GM18951 (cell line): ENCODE measurements around the gene C19orf12.

Experiments
- POLR2A ChIP-seq: IDR thresholded peaks from 4 replicates; pipeline ENCODE4 v1.6.1; 2011; ENCODE audit warnings: mild to moderate bottlenecking; ENCODE audit not compliant: insufficient read length, insufficient read depth; ENCODE audit errors: extremely low read depth
- in situ Hi-C: fragments of 300-500 bp; cut with MboI; formaldehyde crosslinking; loops from one replicate; pipeline ENCODE4 v1.12.0; 2022; ENCODE audit warnings: low sequenced_read_pairs, mixed read lengths, inconsistent platforms; ENCODE audit not compliant: unreplicated experiment

The C19orf12 gene

GRCh38 chr19:29702161-29702962 lies 12.7 kb downstream of the C19orf12 start:
- in situ Hi-C loops = loop anchor here (10.0 to 25.0 kb wide), 2 partner anchors 88 to 1915 kb away; no protein-coding TSS in a partner anchor
- TF ChIP-seq POLR2A = no peak

DNA sequence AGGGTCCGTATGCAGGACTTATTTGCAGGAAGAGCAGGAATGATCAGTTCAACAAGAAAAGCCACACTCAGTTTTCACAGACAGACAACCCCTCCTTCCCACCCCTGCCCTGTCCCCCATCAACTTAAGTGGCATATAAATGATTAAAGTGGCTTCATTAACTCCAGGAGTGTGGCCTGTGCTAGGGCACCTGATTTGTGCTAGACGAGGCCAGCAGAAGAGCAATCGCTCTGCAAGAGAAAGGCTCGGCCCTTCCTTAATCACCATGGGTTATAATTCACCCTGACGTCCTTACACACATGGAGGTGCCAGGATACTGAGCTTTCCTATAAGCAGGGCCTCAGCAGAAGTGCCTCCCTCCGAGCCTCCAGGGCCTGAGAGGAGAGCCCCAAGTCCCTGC lies 14.6 kb downstream of the C19orf12 start:
- in situ Hi-C loops = loop anchor here (10.0 to 25.0 kb wide), 2 partner anchors 86 to 1913 kb away; no protein-coding TSS in a partner anchor
- TF ChIP-seq POLR2A = no peak

GRCh38 chr19:29699861-29700260 lies 15.2 kb downstream of the C19orf12 start:
- TF ChIP-seq POLR2A = no peak
- in situ Hi-C loops = loop anchor here (10.0 to 25.0 kb wide), 2 partner anchors 85 to 1913 kb away; no protein-coding TSS in a partner anchor

DNA sequence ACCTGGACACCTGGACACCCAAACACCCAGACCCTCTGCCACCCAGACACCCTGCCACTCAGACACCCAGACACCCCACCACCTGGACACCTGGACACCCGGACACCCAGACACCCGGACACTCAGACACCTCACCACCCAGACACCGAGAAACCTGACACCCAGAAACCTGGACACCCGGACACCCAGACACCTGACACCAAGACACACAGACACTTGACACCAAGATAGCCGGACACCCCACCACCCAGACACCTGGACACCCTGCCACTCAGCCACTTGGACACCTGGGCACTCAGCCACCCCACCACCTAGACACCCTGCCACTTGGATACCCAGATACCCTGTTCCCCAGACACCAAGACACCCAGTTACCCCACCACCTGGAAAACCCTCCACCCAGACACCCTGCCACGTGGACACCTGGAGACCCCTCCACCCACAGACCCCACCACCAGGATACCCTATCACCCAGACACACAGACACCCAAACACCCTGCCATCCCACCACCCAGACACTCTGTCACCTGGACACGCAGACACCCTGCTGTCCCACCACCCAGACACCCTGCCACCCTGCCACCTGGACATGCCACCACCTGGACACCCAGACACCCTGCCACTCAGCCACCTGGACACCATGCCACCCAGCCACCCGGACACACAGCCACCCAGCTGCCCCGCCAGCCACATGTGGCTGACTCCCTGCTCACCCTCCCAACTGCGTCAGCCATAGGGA lies 17.4 kb downstream of the C19orf12 start:
- in situ Hi-C loops = no loop called here

GRCh38 chr19:29696565-29696846 lies 18.6 kb downstream of the C19orf12 start:
- in situ Hi-C loops = no loop called here
- TF ChIP-seq POLR2A = no peak

More for the DNA sequence above, 17.4 kb downstream of the C19orf12 start:
- no peak for TF ChIP-seq POLR2A

- no peak for TF ChIP-seq POLR2A
- in situ Hi-C loops = no loop called here
Measured at GRCh38 chr19:29695765-29696564, 19.1 kb downstream of the C19orf12 start.

GRCh38 chr19:29694669-29695627 lies 20.1 kb downstream of the C19orf12 start:
- TF ChIP-seq POLR2A = no peak
- in situ Hi-C loops = no loop called here

DNA sequence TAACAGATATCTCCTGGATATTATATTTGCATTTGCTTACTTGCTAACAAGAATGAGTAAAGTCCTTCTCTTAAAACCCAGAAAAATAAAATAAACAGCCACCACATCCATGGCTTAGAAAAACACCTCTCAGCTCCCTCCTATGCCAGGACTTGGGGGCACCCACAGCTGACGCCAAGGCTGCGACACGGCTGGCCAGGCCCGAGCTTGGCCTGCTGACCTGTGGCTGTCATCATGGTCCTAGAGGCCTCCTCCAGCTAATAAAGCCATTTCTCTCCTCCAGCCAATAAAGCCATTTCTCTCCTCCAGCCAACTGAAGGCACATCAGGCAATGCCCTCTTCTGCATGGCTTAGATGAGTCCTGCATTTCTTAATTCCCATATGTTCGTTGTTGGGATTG lies 20.9 kb downstream of the C19orf12 start:
- in situ Hi-C loops = no loop called here
- no peak for TF ChIP-seq POLR2A

- in situ Hi-C loops = no loop called here
Measured at GRCh38 chr19:29690842-29691241, 24.2 kb downstream of the C19orf12 start.

GRCh38 chr19:29687897-29688728 lies 26.9 kb downstream of the C19orf12 start:
- no peak for TF ChIP-seq POLR2A
- in situ Hi-C loops = no loop called here

More at GRCh38 chr19:29690842-29691241, 24.2 kb downstream of the C19orf12 start:
- no peak for TF ChIP-seq POLR2A

DNA sequence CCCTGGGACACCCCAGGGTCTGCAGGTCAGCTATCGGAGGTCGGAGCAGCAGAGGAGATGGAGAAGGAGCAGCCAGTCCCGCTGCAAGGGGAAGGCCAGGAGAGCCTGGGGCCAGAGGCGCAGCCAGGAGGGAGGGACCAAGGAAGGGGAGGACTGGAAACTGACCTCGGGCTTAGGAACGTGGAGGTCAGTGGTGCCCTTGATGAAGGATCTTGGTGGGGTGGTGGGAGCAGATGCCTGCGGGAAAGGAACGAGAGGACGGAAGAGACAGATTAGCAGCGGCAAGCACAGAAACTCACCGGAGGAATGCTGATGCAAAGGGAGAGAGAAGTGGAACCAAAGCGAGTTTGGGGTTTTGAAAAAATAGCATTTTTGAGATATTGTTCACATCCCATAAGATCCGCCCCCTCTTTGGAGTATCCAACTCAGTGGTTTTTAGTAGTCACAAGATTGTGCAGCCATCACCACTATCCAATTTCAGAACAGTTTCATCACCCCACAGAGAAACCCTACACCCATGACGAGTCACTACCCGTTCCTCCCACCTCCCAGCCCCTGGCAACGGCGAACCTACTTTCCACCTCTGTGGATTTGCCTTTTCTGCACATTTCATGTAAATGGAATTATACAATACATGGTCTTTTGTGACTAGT lies 27.7 kb downstream of the C19orf12 start:
- no peak for TF ChIP-seq POLR2A
- in situ Hi-C loops = no loop called here
